Lower lobe of right lung (tissue), 2 donors: ENCODE results near the gene CDKAL1. TPM values are rescaled to one million over a fixed set of nuclear protein-coding genes. Genes with fewer than 3 reads are reported as not detected.

ENCODE experiments used
- ATAC-seq, 2 donors: fragments of 200-7000 bp; cut with Tn5 transposase; one replicate each; pipeline ENCODE4 v1.9.1; 2020 to 2022; ENCODE audit warnings: mild to moderate bottlenecking in 2 of 2, moderate library complexity in 2 of 2
- DNase-seq: peaks from one replicate; pipeline ENCODE4 v3.0.0-alpha.2; 2020
- H3K27ac ChIP-seq: fragments of 200-600 bp; one replicate; pipeline ENCODE4 v1.8.0; 2022
- H3K27me3 ChIP-seq: fragments of 200-600 bp; one replicate; pipeline ENCODE4 v1.8.0; 2022; ENCODE audit warnings: low read depth
- H3K36me3 ChIP-seq: fragments of 200-600 bp; one replicate; pipeline ENCODE4 v1.8.0; 2022; ENCODE audit warnings: mild to moderate bottlenecking
- H3K4me1 ChIP-seq: fragments of 200-600 bp; one replicate; pipeline ENCODE4 v1.8.0; 2022
- H3K4me3 ChIP-seq: fragments of 200-600 bp; one replicate; pipeline ENCODE4 v1.8.0; 2022; ENCODE audit warnings: mild to moderate bottlenecking
- H3K9me3 ChIP-seq: fragments of 200-600 bp; one replicate; pipeline ENCODE4 v1.8.0; 2022
- CTCF ChIP-seq: fragments of 200-600 bp; IDR thresholded peaks from one replicate; pipeline ENCODE4 v1.8.0; 2022; ENCODE audit warnings: antibody characterized with exemption, mild to moderate bottlenecking
- intact Hi-C: fragments of 100-400 bp; cut with DNase I; formaldehyde crosslinking; loops from one replicate; pipeline ENCODE4 v1.11.0; 2022
- total RNA-seq: library from RNA; stranded (reverse); fragmentation: NEBNext Ultra II Directional; extraction: Animal tissue kit (Norgen Biotek cat#: 25700); gene quantifications from one replicate; pipeline ENCODE4 v1.2.1, GENCODE V29; 2021
- donor health status: DM: no; HTN: yes; CAD: no; lungs with severe emphysema.

CDKAL1 gene
- total RNA-seq, 1 donor from 2014 or later: 16.0 TPM

- H3K4me1 ChIP-seq: no peaks in the 10 kb centered on the region
- no peak for TF ChIP-seq CTCF
- intact Hi-C loops: no loop called here
- H3K9me3 ChIP-seq: no peaks in the 10 kb centered on the region
- no peaks in the 10 kb centered on the region for H3K36me3 ChIP-seq
- no peaks in the 10 kb centered on the region for H3K27me3 ChIP-seq
- no peak overlapping the region for H3K27ac ChIP-seq
- no peak for DNase-seq
- no peak overlapping the region for H3K4me3 ChIP-seq
- no peak for ATAC-seq
Observed at GRCh38 chr6:21151119-21151518, 616.9 kb downstream of the CDKAL1 start.

GRCh38 chr6:21151530-21151929, 617.3 kb downstream of the CDKAL1 start:
- no peak for TF ChIP-seq CTCF
- Histone ChIP-seq H3K27ac (no peak overlapping the region), H3K9me3 (no peaks in the 10 kb centered on the region), H3K4me3 (no peak overlapping the region), H3K4me1 (no peaks in the 10 kb centered on the region), H3K36me3 (no peaks in the 10 kb centered on the region), H3K27me3 (no peaks in the 10 kb centered on the region)
- no peak for ATAC-seq
- intact Hi-C loops: no loop called here
- no peak for DNase-seq

- DNase-seq (no peak), ATAC-seq (no peak)
- TF ChIP-seq CTCF: no peak
- Histone ChIP-seq H3K9me3 (no peaks in the 10 kb centered on the region), H3K27ac (no peak overlapping the region), H3K4me1 (no peaks in the 10 kb centered on the region), H3K4me3 (no peak overlapping the region), H3K27me3 (no peaks in the 10 kb centered on the region), H3K36me3 (no peaks in the 10 kb centered on the region)
- intact Hi-C loops: no loop called here
Observed at GRCh38 chr6:21157186-21157929, 623.1 kb downstream of the CDKAL1 start.

- Histone ChIP-seq H3K36me3 (no peaks in the 10 kb centered on the region), H3K4me3 (no peak overlapping the region), H3K9me3 (no peaks in the 10 kb centered on the region), H3K4me1 (no peaks in the 10 kb centered on the region), H3K27ac (no peak overlapping the region), H3K27me3 (no peaks in the 10 kb centered on the region)
- no peak for TF ChIP-seq CTCF
- no peak for ATAC-seq
- intact Hi-C loops: no loop called here
- DNase-seq: no peak
Observed at GRCh38 chr6:21158149-21158548, 623.9 kb downstream of the CDKAL1 start.

GRCh38 chr6:21158873-21159272, 624.6 kb downstream of the CDKAL1 start:
- DNase-seq (no peak), ATAC-seq (no peak)
- TF ChIP-seq CTCF: no peak
- H3K36me3 ChIP-seq: no peaks in the 10 kb centered on the region
- intact Hi-C loops: no loop called here
- H3K4me3 ChIP-seq: no peak overlapping the region
- H3K27ac ChIP-seq: no peak overlapping the region
- no peaks in the 10 kb centered on the region for H3K4me1 ChIP-seq
- no peaks in the 10 kb centered on the region for H3K27me3 ChIP-seq
- H3K9me3 ChIP-seq: no peaks in the 10 kb centered on the region
